ENCODE measurements around the gene GPHA2.

DNA sequence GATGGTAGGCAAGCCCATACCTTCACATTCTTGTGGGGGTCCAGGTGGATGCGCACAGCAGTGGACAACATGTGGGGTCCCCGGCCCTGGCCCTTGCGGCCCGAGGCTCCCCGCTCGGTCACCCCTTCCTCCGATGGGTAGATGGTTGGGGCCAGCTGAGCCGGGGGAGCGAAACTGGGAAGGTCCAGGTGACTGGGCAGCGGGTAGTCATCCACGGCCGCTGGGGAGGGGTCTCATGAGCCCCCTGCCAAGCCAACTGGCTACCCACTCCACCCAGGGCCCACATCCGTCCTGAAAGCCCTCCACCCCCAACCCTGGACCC lies 29.4 kb downstream of the GPHA2 start:
- TF ChIP-seq EZH2 (IDR thresholded peaks at IDR 0.05; ENCODE audit: borderline replicate concordance, insufficient read depth, low read length, poor library complexity, severe bottlenecking), result no peak
- TF ChIP-seq POLR2AphosphoS5 (IDR thresholded peaks at IDR 0.05), result no peak
- TF ChIP-seq, protein P1, sequence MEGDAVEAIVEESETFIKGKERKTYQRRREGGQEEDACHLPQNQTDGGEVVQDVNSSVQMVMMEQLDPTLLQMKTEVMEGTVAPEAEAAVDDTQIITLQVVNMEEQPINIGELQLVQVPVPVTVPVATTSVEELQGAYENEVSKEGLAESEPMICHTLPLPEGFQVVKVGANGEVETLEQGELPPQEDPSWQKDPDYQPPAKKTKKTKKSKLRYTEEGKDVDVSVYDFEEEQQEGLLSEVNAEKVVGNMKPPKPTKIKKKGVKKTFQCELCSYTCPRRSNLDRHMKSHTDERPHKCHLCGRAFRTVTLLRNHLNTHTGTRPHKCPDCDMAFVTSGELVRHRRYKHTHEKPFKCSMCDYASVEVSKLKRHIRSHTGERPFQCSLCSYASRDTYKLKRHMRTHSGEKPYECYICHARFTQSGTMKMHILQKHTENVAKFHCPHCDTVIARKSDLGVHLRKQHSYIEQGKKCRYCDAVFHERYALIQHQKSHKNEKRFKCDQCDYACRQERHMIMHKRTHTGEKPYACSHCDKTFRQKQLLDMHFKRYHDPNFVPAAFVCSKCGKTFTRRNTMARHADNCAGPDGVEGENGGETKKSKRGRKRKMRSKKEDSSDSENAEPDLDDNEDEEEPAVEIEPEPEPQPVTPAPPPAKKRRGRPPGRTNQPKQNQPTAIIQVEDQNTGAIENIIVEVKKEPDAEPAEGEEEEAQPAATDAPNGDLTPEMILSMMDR (IDR thresholded peaks at IDR 0.05; ENCODE audit: poor library complexity, severe bottlenecking), result no peak
